Activated naive CD4-positive, alpha-beta T cell treated with anti-CD3 and anti-CD28 coated beads, Interleukin-2, amount 50 U/mL, for 72 hours (primary cell): ENCODE results near the gene GMPR. TPM values are rescaled to one million over a fixed set of nuclear protein-coding genes. Genes with fewer than 3 reads are reported as not detected.

ENCODE experiments used
- ATAC-seq, 2 donors: fragments of 150-1000 bp; cut with Tn5 transposase; 2 replicates each; pipeline ENCODE4 v1.10.0; 2021; ENCODE audit warnings: mild to moderate bottlenecking in 2 of 2, moderate library complexity in 2 of 2
- DNase-seq, 2 donors: peaks; one replicate each; pipeline ENCODE4 v3.0.0; 2021 to 2022; ENCODE audit warnings: low spot score in 2 of 2
- H3K27ac Mint-ChIP-seq, 2 donors: one replicate each; pipeline ENCODE4 v1.8.0; 2022; ENCODE audit warnings: mild to moderate bottlenecking in 2 of 2, mixed read lengths in 2 of 2
- H3K36me3 Mint-ChIP-seq, 2 donors: one replicate each; pipeline ENCODE4 v1.8.0; 2022; ENCODE audit warnings: mixed read lengths in 2 of 2
- H3K9me3 Mint-ChIP-seq, 2 donors: one replicate each; pipeline ENCODE4 v1.8.0; 2022; ENCODE audit warnings: mixed read lengths in 2 of 2
- total RNA-seq, 2 donors: library from RNA; stranded (reverse); gene quantifications; one replicate each; pipeline ENCODE4 v1.2.3, GENCODE V29; 2022

GMPR gene
- total RNA-seq, 2 donors from 2014 or later, result 0.23 to 2.5 TPM

GRCh38 chr6:16337295-16337975 lies 99.0 kb downstream of the GMPR start:
- Mint-ChIP-seq H3K27ac (peak overlapping the region in 1 of 2 donors; percentile 14), H3K36me3 (no peaks in the 10 kb centered on the region), H3K9me3 (no peaks in the 10 kb centered on the region)
- ATAC-seq, result no peak
- DNase-seq, result no peak

- DNase-seq (no peak), ATAC-seq (no peak)
- Mint-ChIP-seq H3K27ac (no peak overlapping the region), H3K9me3 (no peaks in the 10 kb centered on the region), H3K36me3 (no peaks in the 10 kb centered on the region)
Observed at GRCh38 chr6:16338577-16339264, 100.3 kb downstream of the GMPR start.

GRCh38 chr6:16339265-16339587 lies 100.8 kb downstream of the GMPR start:
- H3K27ac Mint-ChIP-seq, result no peak overlapping the region
- no peaks in the 10 kb centered on the region for H3K36me3 Mint-ChIP-seq
- ATAC-seq (no peak), DNase-seq (no peak)
- H3K9me3 Mint-ChIP-seq, result no peaks in the 10 kb centered on the region

- Mint-ChIP-seq H3K27ac (no peak overlapping the region), H3K36me3 (no peaks in the 10 kb centered on the region), H3K9me3 (no peaks in the 10 kb centered on the region)
- ATAC-seq, result no peak
- no peak for DNase-seq
Observed at GRCh38 chr6:16343593-16343992, 105.2 kb downstream of the GMPR start.

DNA sequence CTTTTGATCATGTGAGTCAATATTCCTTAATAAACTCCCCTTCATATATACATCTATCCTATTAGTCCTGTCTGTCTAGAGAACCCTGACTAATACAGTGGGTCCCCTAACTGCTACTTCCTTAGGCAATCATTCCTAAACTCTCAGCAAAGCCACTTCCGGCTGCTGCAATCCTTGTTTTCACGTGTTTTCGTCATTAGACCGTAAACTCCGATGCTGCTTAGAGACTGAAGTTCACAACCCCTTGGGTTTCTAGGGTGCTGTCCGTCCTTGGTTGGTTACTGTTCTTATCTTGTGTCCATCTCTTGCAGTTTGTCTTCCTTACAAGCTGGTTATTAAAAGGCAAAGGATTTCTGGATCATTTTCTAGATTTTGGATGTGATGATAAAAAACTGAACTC lies 106.4 kb downstream of the GMPR start:
- Mint-ChIP-seq H3K36me3 (no peaks in the 10 kb centered on the region), H3K27ac (no peak overlapping the region), H3K9me3 (no peaks in the 10 kb centered on the region)
- DNase-seq, result no peak
- ATAC-seq, result no peak

Other genes with a start within 250 kb of the GMPR start
- gene MYLIP, start 109.5 kb upstream of the GMPR start, total RNA-seq, result 10 to 100 TPM in 1 of 2 donors, 1 to 10 TPM in 1; 5.4 to 10.9 TPM